ENCODE measurements around the gene C19orf67.

C19orf67 gene

DNA sequence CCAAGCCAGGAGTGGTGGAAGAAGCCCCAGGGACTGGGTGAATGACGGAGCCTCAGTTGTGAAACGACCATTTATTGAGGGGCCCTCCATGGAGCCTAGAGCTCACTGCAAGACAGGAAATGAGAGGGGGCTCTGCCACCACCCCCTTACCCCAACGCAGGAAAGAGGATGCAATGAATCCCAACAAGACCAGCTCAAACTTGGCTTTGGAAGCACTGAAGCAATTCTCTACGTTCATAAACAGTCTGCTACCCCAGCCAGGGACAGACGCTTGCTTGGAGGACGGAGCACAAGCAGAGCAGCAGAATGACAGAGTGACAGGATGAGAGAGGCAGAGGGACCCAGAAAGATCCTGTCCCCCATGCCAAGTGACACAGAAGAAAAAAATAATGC lies 30.9 kb upstream of the C19orf67 start:
- Histone ChIP-seq H3K27ac (no peak overlapping the region), H3K4me3 (ENCODE audit: low read depth, low read length) (peak overlapping the region; percentile 78), H3K36me3 (replicated peaks) (no peaks in the 10 kb centered on the region), H3K27me3 (replicated peaks) (no peaks in the 10 kb centered on the region)
- in situ Hi-C loops (cut with HindIII; ENCODE audit: low pct_ligation_motif_present, low sequenced_read_pairs): no loop called here
- no peak for DNase-seq
- TF ChIP-seq, protein P1, sequence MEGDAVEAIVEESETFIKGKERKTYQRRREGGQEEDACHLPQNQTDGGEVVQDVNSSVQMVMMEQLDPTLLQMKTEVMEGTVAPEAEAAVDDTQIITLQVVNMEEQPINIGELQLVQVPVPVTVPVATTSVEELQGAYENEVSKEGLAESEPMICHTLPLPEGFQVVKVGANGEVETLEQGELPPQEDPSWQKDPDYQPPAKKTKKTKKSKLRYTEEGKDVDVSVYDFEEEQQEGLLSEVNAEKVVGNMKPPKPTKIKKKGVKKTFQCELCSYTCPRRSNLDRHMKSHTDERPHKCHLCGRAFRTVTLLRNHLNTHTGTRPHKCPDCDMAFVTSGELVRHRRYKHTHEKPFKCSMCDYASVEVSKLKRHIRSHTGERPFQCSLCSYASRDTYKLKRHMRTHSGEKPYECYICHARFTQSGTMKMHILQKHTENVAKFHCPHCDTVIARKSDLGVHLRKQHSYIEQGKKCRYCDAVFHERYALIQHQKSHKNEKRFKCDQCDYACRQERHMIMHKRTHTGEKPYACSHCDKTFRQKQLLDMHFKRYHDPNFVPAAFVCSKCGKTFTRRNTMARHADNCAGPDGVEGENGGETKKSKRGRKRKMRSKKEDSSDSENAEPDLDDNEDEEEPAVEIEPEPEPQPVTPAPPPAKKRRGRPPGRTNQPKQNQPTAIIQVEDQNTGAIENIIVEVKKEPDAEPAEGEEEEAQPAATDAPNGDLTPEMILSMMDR (IDR thresholded peaks at IDR 0.05; ENCODE audit: low read depth, low read length, missing control alignments): no peak

GRCh38 chr19:14115756-14116155 lies 30.2 kb upstream of the C19orf67 start:
- DNase-seq: no peak
- H3K27ac ChIP-seq: no peak overlapping the region
- H3K4me3 ChIP-seq (ENCODE audit: low read depth, low read length): no peak overlapping the region
- TF ChIP-seq, protein P1 (IDR thresholded peaks at IDR 0.05; ENCODE audit: low read depth, low read length, missing control alignments): no peak
- H3K36me3 ChIP-seq (replicated peaks): no peaks in the 10 kb centered on the region
- in situ Hi-C loops (cut with HindIII; ENCODE audit: low pct_ligation_motif_present, low sequenced_read_pairs): no loop called here
- no peaks in the 10 kb centered on the region for H3K27me3 ChIP-seq (replicated peaks)

DNA sequence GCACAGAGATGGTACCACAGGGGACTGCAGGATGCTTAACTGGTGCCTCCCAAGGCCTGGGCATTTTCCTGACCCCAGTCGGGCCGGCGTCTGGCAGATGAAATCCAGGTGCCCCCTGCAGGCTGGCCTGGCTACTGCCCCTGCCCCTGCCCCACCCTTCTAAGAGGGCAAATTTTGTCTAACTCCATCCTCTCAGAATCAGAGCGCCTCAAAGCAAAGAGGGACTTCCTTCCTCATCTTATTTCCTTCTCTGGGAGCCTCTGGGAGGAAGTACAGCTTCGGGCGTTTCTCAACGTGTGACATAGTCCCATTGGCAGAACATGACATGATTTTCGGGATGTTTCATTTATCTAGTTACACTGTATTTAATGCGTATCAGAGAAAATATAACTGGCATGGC lies 29.3 kb upstream of the C19orf67 start:
- Histone ChIP-seq H3K4me3 (ENCODE audit: low read depth, low read length) (no peak overlapping the region), H3K27ac (no peak overlapping the region), H3K36me3 (replicated peaks) (no peaks in the 10 kb centered on the region), H3K27me3 (replicated peaks) (no peaks in the 10 kb centered on the region)
- TF ChIP-seq, protein P1 (IDR thresholded peaks at IDR 0.05; ENCODE audit: low read depth, low read length, missing control alignments): peak; percentile 73
- in situ Hi-C loops (cut with HindIII; ENCODE audit: low pct_ligation_motif_present, low sequenced_read_pairs): no loop called here
- DNase-seq: no peak

- Histone ChIP-seq H3K4me3 (ENCODE audit: low read depth, low read length) (no peak overlapping the region), H3K36me3 (replicated peaks) (no peaks in the 10 kb centered on the region), H3K27me3 (replicated peaks) (no peaks in the 10 kb centered on the region), H3K27ac (no peak overlapping the region)
- in situ Hi-C loops (cut with HindIII; ENCODE audit: low pct_ligation_motif_present, low sequenced_read_pairs): no loop called here
- DNase-seq: no peak
- TF ChIP-seq, protein P1 (IDR thresholded peaks at IDR 0.05; ENCODE audit: low read depth, low read length, missing control alignments): no peak
Observed at GRCh38 chr19:14114439-14114838, 28.9 kb upstream of the C19orf67 start.

DNA sequence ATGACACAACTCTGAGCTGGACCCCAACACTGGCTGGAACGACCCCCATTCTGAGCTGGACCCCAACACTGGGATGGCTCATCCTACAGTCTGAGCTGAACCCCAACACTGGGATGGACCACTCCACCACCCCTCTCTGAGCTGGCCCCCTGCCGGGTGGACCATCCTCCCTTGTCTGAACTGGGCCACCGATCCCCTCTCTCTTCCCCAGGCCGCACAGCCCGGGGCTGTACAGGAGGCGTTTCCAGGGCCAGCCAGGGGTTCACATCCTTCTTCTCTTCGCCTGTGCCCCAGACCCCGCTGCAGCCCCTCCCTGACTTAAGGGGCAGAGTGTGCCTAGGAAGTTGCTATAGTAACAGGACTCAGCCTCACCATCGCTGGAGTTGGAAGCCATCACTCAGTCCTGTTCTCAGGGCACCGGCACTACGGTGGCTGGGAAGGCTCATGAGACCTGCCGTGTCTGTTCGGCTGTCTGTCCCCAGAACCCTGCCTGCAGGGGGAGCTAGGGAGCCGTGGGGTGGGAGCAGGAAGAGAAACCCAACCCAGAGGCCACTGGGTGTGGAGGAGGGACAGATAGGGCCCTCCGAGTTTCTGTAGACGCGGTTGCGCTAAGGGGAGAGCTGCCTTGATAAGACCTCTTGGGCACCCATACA lies 28.3 kb upstream of the C19orf67 start:
- no peak for DNase-seq
- in situ Hi-C loops (cut with HindIII; ENCODE audit: low pct_ligation_motif_present, low sequenced_read_pairs): no loop called here
- H3K27ac ChIP-seq: no peak overlapping the region
- no peaks in the 10 kb centered on the region for H3K36me3 ChIP-seq (replicated peaks)
- H3K4me3 ChIP-seq (ENCODE audit: low read depth, low read length): no peak overlapping the region
- H3K27me3 ChIP-seq (replicated peaks): no peaks in the 10 kb centered on the region
- TF ChIP-seq, protein P1 (IDR thresholded peaks at IDR 0.05; ENCODE audit: low read depth, low read length, missing control alignments): peak; percentile 48

DNA sequence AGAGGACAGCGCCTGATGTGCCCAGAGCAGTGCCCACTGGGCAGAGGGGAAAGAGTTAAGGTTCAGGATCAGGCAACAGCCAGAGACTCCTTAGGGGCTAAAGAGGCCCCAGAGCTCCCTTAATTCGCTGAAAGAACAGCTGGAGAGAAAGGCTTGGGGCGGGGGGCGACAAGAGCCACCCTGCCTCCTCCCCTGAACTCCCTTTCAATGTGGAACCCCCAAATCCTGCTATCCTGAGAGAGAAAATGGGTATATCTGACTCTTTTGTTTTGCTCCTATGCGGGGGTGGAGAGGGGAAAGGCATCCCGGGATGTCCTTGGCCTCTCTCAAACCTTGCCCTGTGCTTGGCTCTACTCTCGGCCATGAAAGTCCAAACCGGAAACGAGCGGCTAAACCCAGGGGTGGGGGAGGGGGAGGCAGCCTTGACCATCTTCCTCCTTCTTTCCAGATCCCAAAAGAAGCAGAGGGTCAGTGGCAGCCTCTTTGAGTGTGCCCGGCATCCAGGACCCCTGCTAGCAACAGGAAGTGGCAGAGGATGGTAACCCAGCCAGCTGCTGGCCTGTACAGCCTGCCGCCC lies 27.3 kb upstream of the C19orf67 start:
- no peak overlapping the region for H3K4me3 ChIP-seq (ENCODE audit: low read depth, low read length)
- DNase-seq: no peak
- TF ChIP-seq, protein P1 (IDR thresholded peaks at IDR 0.05; ENCODE audit: low read depth, low read length, missing control alignments): no peak
- no peaks in the 10 kb centered on the region for H3K36me3 ChIP-seq (replicated peaks)
- H3K27me3 ChIP-seq (replicated peaks): no peaks in the 10 kb centered on the region
- H3K27ac ChIP-seq: no peak overlapping the region
- in situ Hi-C loops (cut with HindIII; ENCODE audit: low pct_ligation_motif_present, low sequenced_read_pairs): no loop called here

All from brain microvascular endothelial cell (primary cell).